HG02973 (cell line): ENCODE data around the gene ADAMTS13.
A peak's percentile ranks its signal among the peaks of the same experiment; 100 is the strongest.
"Not testable (repeated sequence)": the region's sequence is repeated elsewhere in the genome, so short reads cannot be mapped to it uniquely, and the experiment has no call there.

Experiments used
- ATAC-seq: cut with Tn5 transposase; IDR thresholded peaks from one replicate; pipeline ENCODE4 v1.9.1; 2021; ENCODE audit warnings: moderate library complexity; ENCODE audit not compliant: unreplicated experiment

ADAMTS13 gene

DNA sequence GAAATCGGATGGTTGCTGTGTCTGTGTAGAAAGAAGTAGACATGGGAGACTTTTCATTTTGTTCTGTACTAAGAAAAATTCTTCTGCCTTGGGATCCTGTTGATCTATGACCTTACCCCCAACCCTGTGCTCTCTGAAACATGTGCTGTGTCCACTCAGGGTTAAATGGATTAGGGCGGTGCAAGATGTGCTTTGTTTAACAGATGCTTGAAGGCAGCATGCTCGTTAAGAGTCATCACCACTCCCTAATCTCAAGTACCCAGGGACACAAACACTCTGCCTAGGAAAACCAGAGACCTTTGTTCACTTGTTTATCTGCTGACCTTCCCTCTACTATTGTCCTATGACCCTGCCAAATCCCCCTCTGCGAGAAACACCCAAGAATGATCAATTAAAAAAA lies 30.7 kb upstream of the ADAMTS13 start:
- not testable (repeated sequence) for ATAC-seq

DNA sequence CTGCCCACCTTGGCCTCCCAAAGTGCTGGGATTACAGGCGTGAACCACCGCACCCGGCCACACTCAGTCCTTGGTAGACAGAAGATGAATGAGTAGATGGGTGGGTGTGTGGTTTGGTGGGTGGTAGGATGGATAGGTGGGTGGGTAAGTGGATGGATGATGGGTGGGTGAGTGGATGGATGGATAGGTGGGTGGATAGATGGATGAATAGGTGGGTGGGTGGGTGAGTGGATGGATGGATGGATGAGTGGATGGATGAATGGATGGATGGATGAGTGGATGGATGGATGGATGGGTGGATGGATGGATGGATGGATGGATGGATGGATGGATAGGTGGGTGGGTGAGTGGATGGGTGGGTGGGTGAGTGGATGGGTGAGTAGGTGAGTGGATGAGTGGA lies 29.9 kb upstream of the ADAMTS13 start:
- ATAC-seq, result not testable (repeated sequence)

GRCh38 chr9:133393399-133393798 lies 28.8 kb upstream of the ADAMTS13 start:
- ATAC-seq, result no peak

DNA sequence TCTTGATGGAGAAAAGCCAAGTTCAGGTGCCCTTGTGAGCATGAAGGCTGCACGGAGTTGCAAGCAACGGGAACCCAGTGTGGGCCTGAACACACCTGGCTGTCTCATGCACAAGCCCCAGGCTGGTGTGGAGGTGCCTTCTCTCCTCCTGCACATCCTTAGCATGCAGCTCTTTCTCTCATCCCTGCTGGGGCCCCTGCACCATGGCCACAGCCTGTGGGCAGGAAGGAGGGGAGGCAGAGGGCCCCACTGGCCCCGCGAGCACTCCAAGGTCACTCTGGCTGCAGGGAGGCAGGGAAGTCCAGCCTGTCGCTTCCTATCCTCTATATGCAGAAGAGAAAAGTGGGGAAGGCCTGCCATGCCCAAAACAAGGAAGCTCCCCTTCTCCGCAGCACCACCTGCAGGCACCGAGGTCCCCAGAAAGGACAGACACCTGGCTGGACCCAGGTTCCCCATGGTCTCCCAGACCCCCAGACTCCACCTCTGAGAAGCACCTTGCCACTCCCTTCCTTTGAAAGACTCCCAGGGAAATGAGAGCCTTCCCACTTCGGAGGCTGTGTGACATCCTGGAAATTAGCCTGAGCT lies 27.4 kb upstream of the ADAMTS13 start:
- no peak for ATAC-seq

GRCh38 chr9:133396952-133397351 lies 25.2 kb upstream of the ADAMTS13 start:
- no peak for ATAC-seq

GRCh38 chr9:133397370-133397769 lies 24.8 kb upstream of the ADAMTS13 start:
- ATAC-seq, result no peak

GRCh38 chr9:133397895-133398294 lies 24.3 kb upstream of the ADAMTS13 start:
- ATAC-seq, result no peak

DNA sequence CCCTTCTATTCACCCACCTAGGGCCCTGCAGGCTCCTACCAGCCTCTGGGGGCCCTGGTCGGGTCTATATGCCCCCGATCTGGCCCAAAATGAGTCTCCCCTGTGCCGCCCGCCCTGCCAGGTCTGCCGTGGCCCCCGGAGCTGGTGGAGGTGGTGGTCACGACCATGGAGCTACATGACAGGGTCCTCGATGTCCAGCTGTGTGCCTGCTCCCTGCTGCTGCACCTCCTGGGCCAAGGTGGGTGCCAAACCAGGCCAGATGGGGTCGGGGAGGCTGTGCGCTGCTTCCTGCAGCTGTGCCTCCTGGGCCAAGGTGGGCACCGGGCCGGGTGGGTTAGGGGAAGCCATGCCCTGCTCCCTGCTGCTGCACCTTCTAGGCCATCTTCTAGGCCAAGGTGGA lies 21.9 kb upstream of the ADAMTS13 start:
- ATAC-seq, result no peak

- ATAC-seq, result no peak
These were observed 20.6 kb upstream of the ADAMTS13 start for GRCh38 chr9:133401588-133401987.

- ATAC-seq, result no peak
These were observed 19.5 kb upstream of the ADAMTS13 start for GRCh38 chr9:133402689-133403088.

GRCh38 chr9:133403766-133404453 lies 18.3 kb upstream of the ADAMTS13 start:
- no peak for ATAC-seq

GRCh38 chr9:133404454-133405002 lies 17.6 kb upstream of the ADAMTS13 start:
- no peak for ATAC-seq

DNA sequence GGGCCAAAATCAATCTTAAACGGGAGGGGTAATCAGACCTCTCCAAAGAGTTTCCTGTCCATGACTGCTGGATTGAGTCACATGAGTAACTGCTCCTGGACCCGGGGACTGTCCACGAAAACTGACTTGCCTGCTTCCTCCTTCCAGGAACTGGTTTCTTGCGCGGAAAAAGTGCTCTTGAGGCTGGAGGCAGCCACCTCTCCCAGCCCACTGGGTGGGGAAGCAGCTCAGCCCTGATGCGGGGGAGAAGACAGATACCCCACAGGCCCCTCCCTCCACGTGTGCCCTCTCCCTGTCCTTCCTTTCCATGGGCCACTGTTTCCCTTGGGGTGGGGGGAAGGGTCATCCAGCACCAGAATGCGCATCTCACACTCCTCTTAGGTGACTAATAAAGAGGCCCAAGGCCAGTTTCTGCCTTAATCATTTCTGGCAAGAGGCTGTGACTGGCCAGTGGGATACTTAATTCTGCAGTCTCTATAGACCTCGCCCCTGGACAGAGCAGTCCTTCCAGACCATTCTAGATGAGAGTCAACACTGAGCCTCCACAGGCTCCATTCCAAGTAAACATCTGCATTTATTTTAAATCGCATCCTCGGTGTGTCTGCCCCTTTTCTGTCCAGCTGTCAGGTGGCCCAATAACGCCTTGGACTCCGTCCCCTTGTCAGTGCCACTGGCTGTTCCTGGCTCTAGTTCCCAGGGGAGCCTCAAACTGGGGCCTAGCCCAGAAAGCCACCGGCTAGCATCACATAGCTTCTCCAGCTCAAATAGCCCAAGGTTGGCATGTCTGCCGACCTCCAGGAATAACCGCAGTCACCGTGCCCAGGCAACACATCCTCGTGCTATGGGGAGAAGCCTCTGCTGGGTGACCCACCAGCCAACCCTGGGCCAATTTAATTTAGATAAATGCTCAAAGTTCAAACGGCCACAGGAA lies 16.4 kb upstream of the ADAMTS13 start:
- ATAC-seq, result no peak

DNA sequence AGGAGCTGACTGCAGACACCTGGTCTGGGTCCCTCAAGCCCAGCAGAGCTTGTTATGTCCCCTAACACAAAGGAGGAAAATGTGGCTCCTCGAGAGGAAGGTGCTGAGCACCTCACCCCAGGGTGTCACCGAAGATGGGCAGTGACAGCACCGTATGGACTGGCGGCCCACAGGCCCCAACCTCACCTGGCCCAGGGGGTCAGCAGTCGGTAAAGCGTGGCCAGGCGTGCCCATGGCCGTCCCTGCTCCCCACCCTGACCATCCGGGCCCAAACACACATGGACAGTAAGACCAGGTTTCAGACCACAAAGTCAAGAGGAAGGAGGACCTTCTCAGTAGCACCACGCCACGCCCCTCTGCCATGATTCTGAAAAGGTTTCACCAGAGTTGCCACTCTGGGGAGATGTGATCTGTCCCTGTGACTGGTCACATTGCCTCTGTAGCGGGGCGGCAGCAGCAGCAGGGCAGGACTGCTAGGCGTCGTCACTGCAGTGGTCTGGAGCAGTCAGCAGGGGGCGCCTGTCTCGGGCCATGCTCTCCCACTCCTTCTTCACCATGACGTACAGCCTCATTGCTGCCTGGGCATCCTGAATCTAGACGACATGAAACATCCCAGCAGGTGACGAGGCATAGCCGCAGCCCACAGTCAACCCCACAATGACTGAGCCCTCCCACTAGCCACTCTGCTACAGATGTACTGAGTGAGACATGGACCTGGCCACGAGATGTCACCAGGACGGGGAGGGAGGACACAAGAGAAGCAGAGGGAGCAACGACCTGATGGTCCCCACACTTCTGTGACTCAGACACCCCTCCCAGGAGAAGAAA lies 15.5 kb upstream of the ADAMTS13 start:
- ATAC-seq, result no peak

DNA sequence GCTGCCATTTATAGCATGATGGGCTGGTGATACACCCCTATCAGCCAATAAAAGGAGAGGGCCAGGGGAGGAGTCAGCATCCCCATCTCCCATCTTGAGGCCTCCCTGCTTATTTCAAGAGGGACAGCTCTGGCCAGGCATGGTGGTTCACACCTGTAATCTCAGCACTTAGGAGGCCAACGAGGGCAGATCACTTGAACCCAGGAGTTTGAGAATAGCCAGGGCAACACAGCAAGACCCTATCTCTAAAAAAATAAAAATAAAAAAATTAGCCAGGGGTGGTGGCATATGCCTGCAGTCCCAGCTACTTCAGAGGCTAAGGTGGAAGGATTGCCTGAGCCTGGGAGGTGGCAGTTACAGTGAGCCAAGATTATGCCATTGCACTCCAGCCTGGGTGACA lies 14.1 kb upstream of the ADAMTS13 start:
- ATAC-seq, result no peak

GRCh38 chr9:133415170-133415569 lies 7.0 kb upstream of the ADAMTS13 start:
- ATAC-seq, result no peak

DNA sequence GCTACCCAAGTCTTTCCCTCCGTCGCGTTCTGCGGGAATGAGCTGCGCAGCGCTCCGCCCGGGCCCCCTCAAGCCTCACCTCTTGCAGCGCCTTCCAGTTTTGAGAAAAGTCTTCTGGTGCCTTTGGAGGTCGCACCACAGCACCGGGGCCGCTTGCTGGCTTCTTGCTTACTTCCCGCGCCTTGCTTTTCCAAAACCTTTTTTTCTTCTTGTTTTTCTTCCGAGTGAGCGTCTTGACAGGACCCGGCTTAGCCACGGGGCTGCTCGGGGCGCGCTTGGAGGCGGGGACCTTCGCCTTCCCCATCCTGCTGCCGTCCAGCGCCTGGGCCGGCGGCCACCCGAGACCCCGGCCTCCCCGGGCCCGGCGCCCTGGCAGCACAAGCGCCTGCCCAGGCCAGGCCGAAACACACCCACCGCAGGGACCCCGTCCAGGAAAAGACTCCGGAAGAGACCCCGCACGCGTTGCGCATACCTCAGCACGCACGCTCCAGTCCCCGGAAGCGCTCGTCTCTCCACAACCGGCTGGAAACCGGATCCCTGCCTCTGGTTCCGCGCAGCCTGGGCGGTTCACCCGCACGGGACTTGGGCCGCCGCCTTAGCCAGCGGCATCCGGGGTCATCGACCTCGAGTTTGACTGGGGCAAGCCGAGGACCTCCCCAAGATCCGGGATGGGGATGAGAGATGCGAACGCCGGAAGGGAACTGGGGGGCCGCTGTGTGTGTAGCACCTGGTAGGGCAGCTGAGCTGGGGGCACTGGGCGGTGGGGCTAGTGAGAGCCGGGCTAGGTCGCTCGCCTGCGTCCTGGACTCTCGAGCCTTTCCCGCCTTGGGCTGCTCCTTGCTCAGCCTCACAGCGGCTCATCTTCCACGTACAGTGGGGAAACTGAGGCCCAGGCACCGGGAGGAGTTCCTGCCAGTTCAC lies 4.4 kb upstream of the ADAMTS13 start, which contains the start of gene REXO4:
TSS of gene REXO4 (minus strand) at position 470 of the 921 bp plus-strand sequence. CDS start at position 304, 166 bp downstream.
- peak; percentile 72 for ATAC-seq

DNA sequence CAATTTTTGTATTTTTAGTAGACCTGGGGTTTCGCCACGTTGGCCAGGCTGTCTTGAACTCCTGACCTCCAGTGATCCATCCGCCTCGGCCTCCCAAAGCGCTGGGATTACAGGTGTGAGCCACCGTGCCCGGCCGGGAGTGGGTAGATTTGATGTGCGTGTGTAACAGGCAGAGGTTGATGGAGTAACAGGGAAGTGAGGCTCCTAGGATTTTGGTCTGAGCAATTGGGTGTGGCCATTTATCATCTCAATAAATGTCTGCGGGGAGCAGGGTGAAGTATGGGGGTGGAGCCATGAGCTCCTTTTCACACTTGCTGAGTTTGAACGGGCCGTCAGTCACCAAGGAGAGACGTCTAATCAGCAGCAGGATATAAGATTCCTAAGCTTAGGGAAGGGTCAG lies 3.2 kb upstream of the ADAMTS13 start:
- ATAC-seq, result no peak

GRCh38 chr9:133420392-133420827 lies 1.8 kb upstream of the ADAMTS13 start:
- ATAC-seq, result no peak
